Measurements from ENCODE around the gene SPRYD4. TPM values are rescaled to one million over a fixed set of nuclear protein-coding genes. Genes with fewer than 3 reads are reported as not detected.
A peak's percentile ranks its signal among the peaks of the same experiment; 100 is the strongest.

The SPRYD4 gene
- 0.88 TPM for polyA plus RNA-seq (2012; ENCODE audit: insufficient read length, low read depth)

DNA sequence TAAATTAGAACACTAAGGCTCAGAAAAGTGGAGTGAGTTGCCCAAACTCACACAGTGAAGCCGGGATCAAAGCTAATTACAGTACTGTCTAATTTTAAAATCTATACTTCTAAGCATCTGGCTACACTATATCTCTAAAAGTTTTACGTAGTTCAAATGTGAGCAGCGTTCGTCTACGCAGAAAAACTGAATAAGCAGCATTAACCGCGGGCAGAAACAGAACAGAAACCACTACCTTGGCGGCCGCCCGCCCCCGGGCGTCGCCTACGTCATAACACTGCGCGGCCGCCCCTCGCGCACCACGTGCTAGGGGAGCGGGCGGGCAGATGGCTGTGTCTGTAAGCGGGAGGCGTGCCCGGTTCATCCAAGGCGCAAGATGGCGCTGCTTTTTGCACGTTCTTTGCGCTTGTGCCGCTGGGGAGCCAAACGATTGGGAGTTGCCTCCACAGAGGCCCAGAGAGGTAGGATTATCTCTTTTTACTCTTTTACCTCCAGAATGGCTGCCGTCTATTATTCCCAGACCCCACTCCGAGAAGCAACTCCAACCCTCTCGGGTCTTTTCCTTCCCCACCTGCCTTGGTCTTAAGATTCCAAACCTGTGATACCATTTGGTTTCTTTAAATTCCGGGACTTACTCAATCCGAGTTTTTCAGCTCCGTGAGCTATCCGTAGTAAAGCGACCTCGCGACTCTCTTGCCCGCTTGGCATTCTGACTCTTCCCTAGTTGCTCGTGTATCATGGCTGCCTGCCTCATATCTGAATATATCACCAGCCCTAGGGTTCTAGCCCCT is at the start of gene SPRYD4:
TSS of gene SPRYD4 (plus strand) at position 363 of the 791 bp plus-strand sequence. CDS start at position 377, 14 bp downstream.
- TF ChIP-seq, protein P1, sequence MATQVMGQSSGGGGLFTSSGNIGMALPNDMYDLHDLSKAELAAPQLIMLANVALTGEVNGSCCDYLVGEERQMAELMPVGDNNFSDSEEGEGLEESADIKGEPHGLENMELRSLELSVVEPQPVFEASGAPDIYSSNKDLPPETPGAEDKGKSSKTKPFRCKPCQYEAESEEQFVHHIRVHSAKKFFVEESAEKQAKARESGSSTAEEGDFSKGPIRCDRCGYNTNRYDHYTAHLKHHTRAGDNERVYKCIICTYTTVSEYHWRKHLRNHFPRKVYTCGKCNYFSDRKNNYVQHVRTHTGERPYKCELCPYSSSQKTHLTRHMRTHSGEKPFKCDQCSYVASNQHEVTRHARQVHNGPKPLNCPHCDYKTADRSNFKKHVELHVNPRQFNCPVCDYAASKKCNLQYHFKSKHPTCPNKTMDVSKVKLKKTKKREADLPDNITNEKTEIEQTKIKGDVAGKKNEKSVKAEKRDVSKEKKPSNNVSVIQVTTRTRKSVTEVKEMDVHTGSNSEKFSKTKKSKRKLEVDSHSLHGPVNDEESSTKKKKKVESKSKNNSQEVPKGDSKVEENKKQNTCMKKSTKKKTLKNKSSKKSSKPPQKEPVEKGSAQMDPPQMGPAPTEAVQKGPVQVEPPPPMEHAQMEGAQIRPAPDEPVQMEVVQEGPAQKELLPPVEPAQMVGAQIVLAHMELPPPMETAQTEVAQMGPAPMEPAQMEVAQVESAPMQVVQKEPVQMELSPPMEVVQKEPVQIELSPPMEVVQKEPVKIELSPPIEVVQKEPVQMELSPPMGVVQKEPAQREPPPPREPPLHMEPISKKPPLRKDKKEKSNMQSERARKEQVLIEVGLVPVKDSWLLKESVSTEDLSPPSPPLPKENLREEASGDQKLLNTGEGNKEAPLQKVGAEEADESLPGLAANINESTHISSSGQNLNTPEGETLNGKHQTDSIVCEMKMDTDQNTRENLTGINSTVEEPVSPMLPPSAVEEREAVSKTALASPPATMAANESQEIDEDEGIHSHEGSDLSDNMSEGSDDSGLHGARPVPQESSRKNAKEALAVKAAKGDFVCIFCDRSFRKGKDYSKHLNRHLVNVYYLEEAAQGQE (IDR thresholded peaks at IDR 0.05; ENCODE audit: insufficient read depth in 1 of 2, low read depth in 2 of 2, low read length in 2 of 2) = peak; percentile 19 to 51; a peak in 1 of 4 replicates
- TF ChIP-seq TAF1 (IDR thresholded peaks at IDR 0.05; ENCODE audit: borderline replicate concordance, insufficient read depth, low read length) = peak; percentile 96
- TF ChIP-seq FOXP2 (optimal IDR thresholded peaks at IDR 0.05; ENCODE audit: borderline replicate concordance, extremely low read depth, extremely low read length, insufficient read depth) = peak; percentile 86
- peak; percentile 99; the same call in 1 of the 2 replicates for TF ChIP-seq SIN3A (IDR thresholded peaks at IDR 0.05; ENCODE audit: borderline replicate concordance, insufficient read depth, low read length)
- peak; percentile 94 for TF ChIP-seq POLR2AphosphoS5 (IDR thresholded peaks at IDR 0.05; ENCODE audit: low read depth, low read length)

DNA sequence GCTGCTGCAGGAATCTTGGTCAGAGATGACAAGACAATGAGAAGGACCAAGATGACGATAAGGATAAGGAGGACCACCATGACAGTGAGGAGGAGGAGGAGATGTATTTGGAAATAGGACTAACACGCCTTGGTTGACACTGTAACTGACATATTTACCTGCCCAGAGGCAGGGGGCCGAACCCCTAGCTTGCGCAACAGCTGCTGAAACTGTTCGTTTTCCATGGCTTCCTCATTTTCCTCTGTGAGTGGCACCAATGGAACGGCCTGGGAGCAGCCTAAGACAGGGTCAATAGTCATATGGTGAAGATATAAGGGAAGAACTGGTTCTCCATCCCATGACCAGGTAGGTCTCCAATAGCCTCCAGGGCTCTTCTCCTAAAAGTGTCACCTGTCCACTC is 48.0 kb upstream of the SPRYD4 start:
- TF ChIP-seq SIN3A (IDR thresholded peaks at IDR 0.05; ENCODE audit: borderline replicate concordance, insufficient read depth, low read length) = no peak
- TF ChIP-seq FOXP2 (optimal IDR thresholded peaks at IDR 0.05; ENCODE audit: borderline replicate concordance, extremely low read depth, extremely low read length, insufficient read depth) = no peak
- TF ChIP-seq, protein P1 (IDR thresholded peaks at IDR 0.05; ENCODE audit: insufficient read depth in 1 of 2, low read depth in 2 of 2, low read length in 2 of 2) = no peak
- no peak for TF ChIP-seq TAF1 (IDR thresholded peaks at IDR 0.05; ENCODE audit: borderline replicate concordance, insufficient read depth, low read length)

DNA sequence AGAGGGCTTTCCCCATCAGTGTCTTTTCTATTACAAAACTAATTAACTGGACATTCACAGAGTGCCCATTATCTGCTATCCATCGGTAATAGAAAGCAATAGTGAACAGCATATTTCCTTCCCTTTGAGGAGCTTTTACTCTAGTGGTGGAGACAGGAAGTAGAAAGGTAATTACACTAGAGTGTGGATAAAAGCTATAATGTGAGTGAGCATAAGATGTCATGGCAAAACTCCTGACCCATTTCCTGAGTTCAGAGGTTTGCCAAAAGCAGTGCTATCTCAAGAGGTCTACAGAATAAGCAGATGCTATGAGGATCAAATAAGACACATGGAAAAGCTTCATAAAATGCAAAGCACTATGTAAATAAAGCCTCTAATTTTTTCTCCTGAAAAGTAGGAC is 43.2 kb upstream of the SPRYD4 start:
- no peak for TF ChIP-seq TAF1 (IDR thresholded peaks at IDR 0.05; ENCODE audit: borderline replicate concordance, insufficient read depth, low read length)
- TF ChIP-seq FOXP2 (optimal IDR thresholded peaks at IDR 0.05; ENCODE audit: borderline replicate concordance, extremely low read depth, extremely low read length, insufficient read depth) = no peak
- TF ChIP-seq, protein P1 (IDR thresholded peaks at IDR 0.05; ENCODE audit: insufficient read depth in 1 of 2, low read depth in 2 of 2, low read length in 2 of 2) = no peak
- no peak for TF ChIP-seq POLR2AphosphoS5 (IDR thresholded peaks at IDR 0.05; ENCODE audit: low read depth, low read length)
- no peak for TF ChIP-seq SIN3A (IDR thresholded peaks at IDR 0.05; ENCODE audit: borderline replicate concordance, insufficient read depth, low read length)

DNA sequence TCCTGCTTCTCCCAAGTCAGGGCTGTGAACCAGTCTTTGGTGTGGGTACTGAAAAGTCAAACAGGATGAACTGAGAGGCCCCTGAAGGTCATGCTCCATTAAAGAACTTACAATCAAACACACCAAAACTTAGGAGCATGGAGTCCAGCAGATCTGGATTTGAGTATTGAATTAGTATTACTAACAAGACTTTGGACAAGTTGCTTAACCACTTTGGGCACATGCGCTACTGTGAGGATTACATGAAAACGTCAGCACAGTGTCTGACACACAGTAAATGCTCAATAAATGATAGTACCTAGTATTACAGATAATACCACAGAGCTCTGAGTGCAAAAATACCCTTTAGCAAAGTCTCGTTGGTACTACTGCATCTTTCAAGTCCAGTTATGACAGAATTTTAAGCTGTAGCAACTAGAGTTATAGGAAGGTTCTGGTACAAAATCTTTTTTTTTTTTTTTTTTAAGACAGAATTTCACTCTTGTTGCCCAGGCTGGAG is 42.4 kb upstream of the SPRYD4 start:
- TF ChIP-seq TAF1 (IDR thresholded peaks at IDR 0.05; ENCODE audit: borderline replicate concordance, insufficient read depth, low read length) (no peak), FOXP2 (optimal IDR thresholded peaks at IDR 0.05; ENCODE audit: borderline replicate concordance, extremely low read depth, extremely low read length, insufficient read depth) (no peak), SIN3A (IDR thresholded peaks at IDR 0.05; ENCODE audit: borderline replicate concordance, insufficient read depth, low read length) (no peak), POLR2AphosphoS5 (IDR thresholded peaks at IDR 0.05; ENCODE audit: low read depth, low read length) (no peak)
- TF ChIP-seq, protein P1 (IDR thresholded peaks at IDR 0.05; ENCODE audit: insufficient read depth in 1 of 2, low read depth in 2 of 2, low read length in 2 of 2) = no peak

Data from PFSK-1 (cell line).